ENCODE results near the gene BCCIP.

- no peak for TF ChIP-seq CTCF (IDR thresholded peaks at IDR 0.05; ENCODE audit: low read depth, low read length, poor library complexity, severe bottlenecking)
- TF ChIP-seq EZH2phosphoT487 (IDR thresholded peaks at IDR 0.05; ENCODE audit: borderline replicate concordance, low read length): no peak
These were observed 25.0 kb downstream of the BCCIP start for GRCh38 chr10:125848371-125848770.

All from DOHH2 (cell line).